H9 (cell line): ENCODE measurements around the gene DLG2. TPM values are rescaled to one million over a fixed set of nuclear protein-coding genes. Genes with fewer than 3 reads are reported as not detected.
"Not testable (repeated sequence)": the region's sequence is repeated elsewhere in the genome, so short reads cannot be mapped to it uniquely, and the experiment has no call there.

Experiments
- DNase-seq: peaks from one replicate; pipeline ENCODE4 v3.0.0-alpha.2; 2017
- H2AFZ ChIP-seq: one replicate; pipeline ENCODE4 v1.6.1; 2013; ENCODE audit warnings: mild to moderate bottlenecking, low read length, control low read depth, moderate library complexity
- H2AK5ac ChIP-seq: 2 replicates; pipeline ENCODE4 v1.6.1; 2013; ENCODE audit warnings: low read length, control low read depth, mixed read lengths; ENCODE audit not compliant: insufficient read length
- H2BK120ac ChIP-seq: one replicate; pipeline ENCODE4 v1.6.1; 2013; ENCODE audit warnings: low read depth, mild to moderate bottlenecking, low read length, control low read depth, inconsistent platforms; ENCODE audit not compliant: poor library complexity, severe bottlenecking
- H2BK12ac ChIP-seq: 2 replicates; pipeline ENCODE4 v1.6.1; 2013; ENCODE audit warnings: low read length, control low read depth, mixed read lengths, low read depth; ENCODE audit not compliant: insufficient read length
- H2BK15ac ChIP-seq: 2 replicates; pipeline ENCODE4 v1.6.1; 2013; ENCODE audit warnings: low read depth, low read length, control low read depth
- H2BK20ac ChIP-seq: one replicate; pipeline ENCODE4 v1.6.1; 2013; ENCODE audit warnings: low read depth, mild to moderate bottlenecking, low read length, control low read depth, inconsistent platforms; ENCODE audit not compliant: poor library complexity, severe bottlenecking
- H2BK5ac ChIP-seq: 2 replicates; pipeline ENCODE4 v1.6.1; 2013; ENCODE audit warnings: low read length, control low read depth, mixed read lengths; ENCODE audit not compliant: insufficient read length
- H3K14ac ChIP-seq: 2 replicates; pipeline ENCODE4 v1.6.1; 2013; ENCODE audit warnings: low read length, control low read depth; ENCODE audit not compliant: insufficient read depth
- H3K18ac ChIP-seq: 2 replicates; pipeline ENCODE4 v1.6.1; 2013; ENCODE audit warnings: low read depth, mild to moderate bottlenecking, mixed read lengths, low read length, control low read depth; ENCODE audit not compliant: insufficient read length
- H3K23ac ChIP-seq: 2 replicates; pipeline ENCODE4 v1.6.1; 2013; ENCODE audit warnings: low read length, control low read depth, mixed read lengths, low read depth; ENCODE audit not compliant: insufficient read length
- H3K23me2 ChIP-seq: 2 replicates; pipeline ENCODE4 v1.6.1; 2013; ENCODE audit warnings: low read depth, mild to moderate bottlenecking, mixed read lengths, low read length, control low read depth; ENCODE audit not compliant: insufficient read length, poor library complexity, severe bottlenecking
- H3K27ac ChIP-seq: 2 replicates; pipeline ENCODE4 v1.5.1; 2013; ENCODE audit warnings: low read length, control low read depth, mixed read lengths, low read depth; ENCODE audit not compliant: insufficient read length
- H3K27me3 ChIP-seq: 2 replicates; pipeline ENCODE4 v1.6.1; 2013; ENCODE audit warnings: low read length, control low read depth, inconsistent platforms; ENCODE audit not compliant: insufficient read depth
- H3K4ac ChIP-seq: 2 replicates; pipeline ENCODE4 v1.6.1; 2013; ENCODE audit warnings: low read depth, mild to moderate bottlenecking, control low read depth, inconsistent platforms, low read length, moderate library complexity
- H3K4me1 ChIP-seq: 2 replicates; pipeline ENCODE4 v1.6.1; 2013; ENCODE audit warnings: low read length, control low read depth, inconsistent platforms; ENCODE audit not compliant: insufficient read depth
- H3K4me2 ChIP-seq: 2 replicates; pipeline ENCODE4 v1.6.1; 2013; ENCODE audit warnings: low read length, control low read depth, mixed read lengths; ENCODE audit not compliant: insufficient read length, insufficient read depth
- H3K56ac ChIP-seq: 2 replicates; pipeline ENCODE4 v1.6.1; 2013; ENCODE audit warnings: low read depth, mild to moderate bottlenecking, mixed read lengths, low read length, control low read depth; ENCODE audit not compliant: insufficient read length
- H3K79me1 ChIP-seq: 2 replicates; pipeline ENCODE4 v1.6.1; 2013; ENCODE audit warnings: low read depth, mild to moderate bottlenecking, moderate library complexity, low read length, control low read depth, inconsistent platforms; ENCODE audit not compliant: insufficient read depth, poor library complexity, severe bottlenecking
- H3K79me2 ChIP-seq: 2 replicates; pipeline ENCODE4 v1.6.1; 2013; ENCODE audit warnings: low read length, control low read depth, inconsistent platforms; ENCODE audit not compliant: insufficient read depth
- H3K9ac ChIP-seq: 2 replicates; pipeline ENCODE4 v1.6.1; 2013; ENCODE audit warnings: low read length, control low read depth, mixed read lengths; ENCODE audit not compliant: insufficient read length; ENCODE audit errors: extremely low read depth
- H3K9me3 ChIP-seq: one replicate; pipeline ENCODE4 v1.6.1; 2013; ENCODE audit warnings: low read depth, low read length, inconsistent platforms; ENCODE audit not compliant: control insufficient read depth
- H3T11ph ChIP-seq: one replicate; pipeline ENCODE4 v1.6.1; 2013; ENCODE audit warnings: mild to moderate bottlenecking, low read length, control low read depth, inconsistent platforms
- H4K20me1 ChIP-seq: one replicate; pipeline ENCODE4 v1.6.1; 2013; ENCODE audit not compliant: control insufficient read depth, insufficient read length, insufficient read depth
- H4K5ac ChIP-seq: 2 replicates; pipeline ENCODE4 v1.6.1; 2013; ENCODE audit warnings: low read depth, mild to moderate bottlenecking, mixed read lengths, low read length, control low read depth; ENCODE audit not compliant: insufficient read length
- H4K8ac ChIP-seq: replicated peaks from 2 replicates; pipeline ENCODE4 v1.6.1; 2013; ENCODE audit warnings: low read length, control low read depth, mixed read lengths, low read depth; ENCODE audit not compliant: insufficient read length
- H4K91ac ChIP-seq: 2 replicates; pipeline ENCODE4 v1.6.1; 2013; ENCODE audit warnings: low read depth, mild to moderate bottlenecking, moderate library complexity, mixed read lengths, low read length, control low read depth; ENCODE audit not compliant: insufficient read length
- H3K27ac Mint-ChIP-seq, 3 experiments: 2 replicates in 2 of 3; 3 replicates in 1 of 3; pipeline ENCODE4 v1.8.0; 2020 to 2021; ENCODE audit warnings: mixed read lengths in 3 of 3, mild to moderate bottlenecking in 1 of 3, moderate library complexity in 1 of 3
- H3K27me3 Mint-ChIP-seq: 2 replicates; pipeline ENCODE4 v1.8.0; 2021; ENCODE audit warnings: low read depth, mild to moderate bottlenecking, moderate library complexity, mixed read lengths
- H3K36me3 Mint-ChIP-seq, 3 experiments: 2 replicates in 2 of 3; 3 replicates in 1 of 3; pipeline ENCODE4 v1.8.0; 2020 to 2021; ENCODE audit warnings: low read depth in 3 of 3, mixed read lengths in 3 of 3; ENCODE audit not compliant: insufficient read depth in 1 of 3
- H3K4me1 Mint-ChIP-seq, 2 experiments: 2 replicates each; pipeline ENCODE4 v1.8.0; 2020; ENCODE audit warnings: mixed read lengths in 2 of 2
- H3K4me3 Mint-ChIP-seq, 2 experiments: 2 replicates in 1 of 2; 3 replicates in 1 of 2; pipeline ENCODE4 v1.8.0; 2020 to 2021; ENCODE audit warnings: mild to moderate bottlenecking in 2 of 2, mixed read lengths in 2 of 2, moderate library complexity in 1 of 2
- H3K9me3 Mint-ChIP-seq, 2 experiments: 2 replicates in 1 of 2; 3 replicates in 1 of 2; pipeline ENCODE4 v1.8.0; 2020; ENCODE audit warnings: mild to moderate bottlenecking in 2 of 2, mixed read lengths in 2 of 2, moderate library complexity in 1 of 2
- WGBS: extraction: QIAGEN DNeasy Blood & Tissue Kit; methylation state at CpG from one replicate; pipeline ENCODE4 v1.1.7; 2013; ENCODE audit warnings: missing lambda C conversion rate, low lambda C conversion rate, mixed read lengths; ENCODE audit not compliant: insufficient read length; ENCODE audit errors: extremely low coverage; 5-methylcytosine and 5-hydroxymethylcytosine counted together
- total RNA-seq: library from RNA; stranded (reverse); gene quantifications from 2 replicates; pipeline ENCODE4 v1.2.1, GENCODE V29; 2021

DLG2 gene
- total RNA-seq, 1 experiment from 2014 or later = 8.0 TPM

- peaks cover 15 to 20% of the 10 kb centered on the region in 2 experiments for H3K9me3 Mint-ChIP-seq
- H3K4me1 ChIP-seq, H3K4ac ChIP-seq, H2BK20ac ChIP-seq, DNase-seq, H4K8ac ChIP-seq, H2AFZ ChIP-seq, H3K79me1 ChIP-seq, H2BK120ac ChIP-seq, H2BK5ac ChIP-seq, H4K20me1 ChIP-seq, H4K5ac ChIP-seq, H3K23me2 ChIP-seq, H3K23ac ChIP-seq, H3K4me2 ChIP-seq, H2BK12ac ChIP-seq, H3K4me3 Mint-ChIP-seq, H3K27ac ChIP-seq, H3T11ph ChIP-seq, H3K9me3 ChIP-seq, H3K56ac ChIP-seq, H4K91ac ChIP-seq, H3K79me2 ChIP-seq, H2BK15ac ChIP-seq, H3K18ac ChIP-seq, H3K14ac ChIP-seq, H3K9ac ChIP-seq, H3K27me3 ChIP-seq, H2AK5ac ChIP-seq, H3K27me3 Mint-ChIP-seq: not testable (repeated sequence)
- peaks cover 41 to 50% (median 49%) of the 10 kb centered on the region in 3 experiments for H3K36me3 Mint-ChIP-seq
- WGBS = no CpG with 5 or more reads among the region's 2 CpGs
- peaks cover 34 to 40% of the 10 kb centered on the region in 2 experiments for H3K4me1 Mint-ChIP-seq
- H3K27ac Mint-ChIP-seq = peak overlapping the region in 2 of 3 experiments; percentile 58 to 59; a peak in 2 of 7 replicates
Measured at GRCh38 chr11:85609286-85609685, 17.9 kb downstream of the DLG2 start.

GRCh38 chr11:85608621-85609020 lies 18.5 kb downstream of the DLG2 start:
- not testable (repeated sequence) for H3K14ac ChIP-seq, H3K4me2 ChIP-seq, DNase-seq, H3K79me1 ChIP-seq, H3K27ac ChIP-seq, H3K18ac ChIP-seq, H3K23me2 ChIP-seq, H2AFZ ChIP-seq, H3T11ph ChIP-seq, H3K4me1 ChIP-seq, H4K5ac ChIP-seq, H4K91ac ChIP-seq, H4K20me1 ChIP-seq, H3K27me3 Mint-ChIP-seq, H3K27me3 ChIP-seq, H2AK5ac ChIP-seq, H3K9me3 ChIP-seq, H2BK20ac ChIP-seq, H3K9ac ChIP-seq, H4K8ac ChIP-seq, H3K4ac ChIP-seq, H3K56ac ChIP-seq, H3K79me2 ChIP-seq, H2BK12ac ChIP-seq, H2BK120ac ChIP-seq, H2BK15ac ChIP-seq, H2BK5ac ChIP-seq, H3K23ac ChIP-seq
- Mint-ChIP-seq H3K9me3 (peaks cover 15 to 20% of the 10 kb centered on the region in 2 experiments), H3K27ac (peak overlapping the region; percentile 49 to 90 (median 59); a peak in 5 of 7 replicates), H3K4me3 (0 out of 5 replicates have a peak overlapping the region, but pooled peaks of 1 of the 2 experiments have one; percentile 3), H3K4me1 (peaks cover 36 to 42% of the 10 kb centered on the region in 2 experiments), H3K36me3 (peaks cover 37 to 46% (median 45%) of the 10 kb centered on the region in 3 experiments)
